HepG2 (cell line): Measurements from ENCODE around the gene CACNA2D1. TPM values are rescaled to one million over a fixed set of nuclear protein-coding genes. Genes with fewer than 3 reads are reported as not detected.

Source experiments
- HNF1A ChIP-seq, 2 experiments: sonication (generic) in 1 of 2; formaldehyde crosslinking in 1 of 2; IDR thresholded peaks; 2 replicates each; pipeline versions ENCODE4 v1.4.0 to v1.6.1; 2016 to 2020; ENCODE audit warnings: borderline replicate concordance in 1 of 2, low read depth in 1 of 2, mild to moderate bottlenecking in 1 of 2, missing genetic modification reagents in 1 of 2
- TIGD3 ChIP-seq: sonication (generic); formaldehyde crosslinking; IDR thresholded peaks from 2 replicates; pipeline ENCODE4 v1.5.1; 2020; ENCODE audit warnings: mild to moderate bottlenecking, missing genetic modification reagents, borderline replicate concordance
- ZBTB33 ChIP-seq: sonication (generic); formaldehyde crosslinking; IDR thresholded peaks from 2 replicates; pipeline ENCODE4 v1.4.0; 2020; ENCODE audit warnings: missing genetic modification reagents
- polyA plus RNA-seq, 8 experiments: library from polyadenylated mRNA; depleted of rRNA in 3 of 8; stranded (reverse) in 7 of 8; unstranded in 1 of 8; fragments of >200 nt; fragmentation: Illumina TruSeq in 4 of 8; extraction: Trizol in 4 of 8; gene quantifications; 2 replicates each; pipeline versions ENCODE4 v1.2.1 to v1.2.3, GENCODE V29; 2011 to 2016; ENCODE audit warnings: low read depth in 4 of 8, missing spikeins in 1 of 8, mixed read lengths in 1 of 8; ENCODE audit not compliant: insufficient read depth in 1 of 8
- total RNA-seq, 5 experiments: library from RNA; depleted of rRNA; stranded (reverse); fragments of >200 nt; fragmentation: Illumina TruSeq; extraction: Trizol; gene quantifications; 2 replicates each; pipeline ENCODE4 v1.2.3, GENCODE V29; 2016; ENCODE audit warnings: low read depth in 1 of 5

The CACNA2D1 gene
- total and polyA plus RNA-seq, 2 of the 13 experiments (the other 11 are each of a cell fraction or from before 2014, with no cell fraction given): not detected

GRCh38 chr7:82430500-82431465 lies 12.8 kb downstream of the CACNA2D1 start (continued):
- TF ChIP-seq HNF1A (IDR thresholded peaks at IDR 0.05; ENCODE audit: low read depth): no peak
- no peak for TF ChIP-seq HNF1A (CRISPR knock-in tag; IDR thresholded peaks at IDR 0.05; ENCODE audit: borderline replicate concordance)
- no peak for TF ChIP-seq ZBTB33
- TF ChIP-seq TIGD3: no peak
